Measurements from ENCODE around the gene MAP2K5.

MAP2K5 gene

DNA sequence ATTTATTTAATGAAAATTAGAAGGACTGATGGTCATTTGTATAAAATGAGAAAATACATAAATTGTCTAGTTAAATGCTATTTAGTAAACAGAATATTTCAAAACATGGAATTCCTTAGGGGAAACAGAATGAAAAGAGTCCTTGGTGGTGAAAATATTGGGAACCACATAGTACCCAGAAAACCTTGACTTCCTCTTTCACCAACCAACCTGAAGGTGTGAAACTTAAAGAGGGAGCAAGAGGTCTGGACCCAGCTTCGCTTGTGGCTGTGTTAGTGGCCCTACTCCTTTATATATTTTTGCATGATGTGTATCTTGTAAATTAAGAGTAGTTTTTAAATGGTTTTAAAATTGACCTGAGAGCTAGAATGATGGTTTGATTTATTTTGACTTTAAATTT, 64.2 kb downstream of the MAP2K5 start:
- H3K4me3 ChIP-seq (ENCODE audit: low read length): no peak overlapping the region
- DNase-seq (ENCODE audit: low read depth): no peak
- TF ChIP-seq, protein P1, sequence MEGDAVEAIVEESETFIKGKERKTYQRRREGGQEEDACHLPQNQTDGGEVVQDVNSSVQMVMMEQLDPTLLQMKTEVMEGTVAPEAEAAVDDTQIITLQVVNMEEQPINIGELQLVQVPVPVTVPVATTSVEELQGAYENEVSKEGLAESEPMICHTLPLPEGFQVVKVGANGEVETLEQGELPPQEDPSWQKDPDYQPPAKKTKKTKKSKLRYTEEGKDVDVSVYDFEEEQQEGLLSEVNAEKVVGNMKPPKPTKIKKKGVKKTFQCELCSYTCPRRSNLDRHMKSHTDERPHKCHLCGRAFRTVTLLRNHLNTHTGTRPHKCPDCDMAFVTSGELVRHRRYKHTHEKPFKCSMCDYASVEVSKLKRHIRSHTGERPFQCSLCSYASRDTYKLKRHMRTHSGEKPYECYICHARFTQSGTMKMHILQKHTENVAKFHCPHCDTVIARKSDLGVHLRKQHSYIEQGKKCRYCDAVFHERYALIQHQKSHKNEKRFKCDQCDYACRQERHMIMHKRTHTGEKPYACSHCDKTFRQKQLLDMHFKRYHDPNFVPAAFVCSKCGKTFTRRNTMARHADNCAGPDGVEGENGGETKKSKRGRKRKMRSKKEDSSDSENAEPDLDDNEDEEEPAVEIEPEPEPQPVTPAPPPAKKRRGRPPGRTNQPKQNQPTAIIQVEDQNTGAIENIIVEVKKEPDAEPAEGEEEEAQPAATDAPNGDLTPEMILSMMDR (conservative IDR thresholded peaks at IDR 0.05; ENCODE audit: low read depth, low read length): no peak

DNA sequence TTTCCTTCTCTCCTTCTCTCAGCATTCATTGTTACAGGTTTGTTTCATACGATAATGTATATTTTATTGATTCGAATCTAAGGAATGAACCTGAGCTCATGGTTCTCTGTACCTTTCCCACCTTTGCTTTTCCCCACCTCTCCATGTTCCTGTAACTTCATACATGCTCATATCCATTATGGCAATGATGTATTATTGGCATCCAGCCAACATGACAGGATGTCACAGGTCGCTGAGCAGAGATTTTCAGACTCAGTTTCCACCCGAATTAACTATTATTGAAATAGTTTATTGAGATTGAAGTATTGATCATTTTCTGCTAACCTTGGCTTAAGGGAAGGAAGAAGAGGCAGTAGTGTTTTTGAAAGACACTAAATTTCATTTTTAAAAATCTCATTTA, 64.8 kb downstream of the MAP2K5 start:
- DNase-seq (ENCODE audit: low read depth): no peak
- TF ChIP-seq, protein P1 (conservative IDR thresholded peaks at IDR 0.05; ENCODE audit: low read depth, low read length): no peak
- H3K4me3 ChIP-seq (ENCODE audit: low read length): no peak overlapping the region

DNA sequence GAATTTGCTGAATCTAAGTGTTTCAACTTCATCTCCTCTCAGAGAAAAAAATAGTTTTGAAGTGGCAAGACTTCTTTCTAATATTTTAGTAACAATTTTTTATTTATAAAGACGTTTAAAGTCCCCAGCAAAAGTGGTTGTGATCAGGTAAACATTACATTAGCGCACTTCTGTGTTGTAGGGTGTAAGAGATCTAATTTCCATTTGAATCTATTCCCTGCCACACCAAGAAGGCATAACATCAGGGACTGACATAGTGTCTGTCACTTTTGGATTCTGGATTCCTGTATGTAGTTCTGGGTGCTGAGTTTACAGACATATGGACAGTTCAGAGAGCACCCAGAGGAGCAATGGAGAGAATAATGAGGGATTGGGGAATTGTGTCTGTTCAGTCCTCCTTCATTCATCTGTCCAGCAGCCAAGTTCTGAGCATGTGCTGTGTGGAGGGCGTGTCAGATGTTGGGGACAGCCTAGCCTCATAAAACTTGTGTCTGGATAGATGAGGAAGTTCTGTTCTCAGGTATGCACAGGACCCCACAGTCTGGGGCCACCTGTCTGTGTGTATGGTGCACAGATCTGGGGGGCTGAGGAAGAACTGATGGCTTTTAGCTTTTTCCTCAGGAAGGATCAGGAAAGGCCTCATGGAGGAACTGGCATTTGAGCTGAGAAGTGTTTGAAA, 65.6 kb downstream of the MAP2K5 start:
- no peak overlapping the region for H3K4me3 ChIP-seq (ENCODE audit: low read length)
- TF ChIP-seq, protein P1 (conservative IDR thresholded peaks at IDR 0.05; ENCODE audit: low read depth, low read length): no peak
- no peak for DNase-seq (ENCODE audit: low read depth)

DNA sequence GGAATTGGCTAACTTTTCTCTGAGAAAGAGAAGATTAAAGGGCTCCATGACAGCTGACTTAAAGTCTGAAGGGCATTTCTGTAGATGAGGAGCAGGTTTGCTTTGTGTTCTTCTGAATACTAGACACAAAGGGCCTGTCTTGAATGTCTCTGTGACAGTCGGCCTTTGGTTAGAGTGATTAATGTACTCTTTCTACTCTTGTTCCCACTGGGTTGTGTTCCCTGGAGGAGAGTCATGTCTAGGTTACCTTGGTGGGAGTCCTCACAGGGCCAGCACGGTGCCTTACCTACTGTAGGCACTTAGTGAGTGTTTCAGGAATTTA, 66.1 kb downstream of the MAP2K5 start:
- no peak overlapping the region for H3K4me3 ChIP-seq (ENCODE audit: low read length)
- TF ChIP-seq, protein P1 (conservative IDR thresholded peaks at IDR 0.05; ENCODE audit: low read depth, low read length): no peak
- DNase-seq (ENCODE audit: low read depth): no peak

DNA sequence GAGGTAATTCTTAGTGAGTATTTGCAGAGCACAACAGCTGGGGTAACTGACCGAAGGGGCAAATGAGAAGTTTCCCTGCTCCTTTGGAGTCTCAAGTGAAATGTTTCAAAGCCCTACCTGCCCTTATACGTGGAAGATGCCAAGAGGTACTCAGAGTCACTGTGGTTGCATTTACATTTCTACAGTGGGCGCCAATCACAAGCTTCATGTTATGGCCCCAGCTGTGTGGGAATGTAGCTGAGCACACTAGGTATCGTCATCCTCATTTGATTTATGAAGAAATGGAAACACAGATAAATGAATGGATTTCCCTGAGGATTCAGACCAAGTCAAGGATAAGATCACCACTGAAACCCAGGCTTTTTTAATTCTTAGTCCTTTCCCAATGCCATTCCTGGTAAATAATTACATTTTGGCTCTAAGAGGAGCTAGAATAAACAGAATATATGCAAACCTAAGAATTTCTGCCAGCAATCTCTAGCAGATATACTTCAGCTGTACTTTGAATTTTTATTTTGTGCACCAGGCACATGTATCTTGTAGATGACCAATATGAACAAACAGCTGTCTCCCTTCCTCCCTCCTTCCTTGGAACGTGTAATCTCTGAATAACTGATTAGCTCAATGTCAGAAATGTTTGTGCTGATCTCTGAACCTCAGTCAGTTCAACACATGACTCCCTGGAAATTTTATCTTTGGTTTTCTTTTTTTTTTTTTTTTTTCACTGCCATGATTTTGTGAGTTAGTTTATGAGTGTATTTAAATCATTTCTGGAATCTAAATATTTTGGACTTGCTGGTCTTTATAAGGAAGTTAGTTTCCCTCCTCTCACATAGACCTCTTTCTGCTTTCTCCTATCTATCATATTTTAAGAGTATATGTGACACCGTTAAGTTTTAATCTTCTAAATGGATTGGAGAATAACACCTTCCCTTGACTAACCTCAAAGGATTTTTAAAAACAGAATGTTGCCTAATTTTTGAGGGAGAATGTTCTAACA, 69.2 kb downstream of the MAP2K5 start:
- TF ChIP-seq, protein P1 (conservative IDR thresholded peaks at IDR 0.05; ENCODE audit: low read depth, low read length): no peak
- no peak for DNase-seq (ENCODE audit: low read depth)
- no peak overlapping the region for H3K4me3 ChIP-seq (ENCODE audit: low read length)

DNA sequence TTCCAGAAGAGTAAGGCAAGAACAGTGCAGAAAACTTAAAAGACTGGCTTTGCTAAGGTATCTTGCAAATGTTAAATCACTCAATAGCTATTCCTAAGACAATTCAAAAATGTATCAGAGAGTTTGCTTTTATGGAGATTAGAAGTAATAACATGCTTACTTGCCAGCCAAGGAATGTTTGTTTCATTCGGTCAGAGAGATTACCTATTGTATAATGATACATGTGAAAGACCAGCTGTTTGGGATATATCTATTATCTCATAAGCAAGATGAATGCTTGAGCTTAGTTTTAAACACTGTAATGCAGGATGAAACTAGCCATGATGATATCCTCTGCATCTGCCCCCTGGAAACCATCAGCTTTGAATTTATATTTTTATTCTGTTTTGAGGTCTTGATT, 70.7 kb downstream of the MAP2K5 start:
- DNase-seq (ENCODE audit: low read depth): no peak
- TF ChIP-seq, protein P1 (conservative IDR thresholded peaks at IDR 0.05; ENCODE audit: low read depth, low read length): no peak
- H3K4me3 ChIP-seq (ENCODE audit: low read length): no peak overlapping the region
